Stimulated activated CD8-positive, alpha-beta memory T cell treated with anti-CD3 and anti-CD28 coated beads, Interleukin-12 subunit alpha, Interleukin-12 subunit beta, amount 100 ng/mL, for 24 hours (primary cell): ENCODE data around the gene TRHDE.
"Not testable (repeated sequence)": the region's sequence is repeated elsewhere in the genome, so short reads cannot be mapped to it uniquely, and the experiment has no call there.

Source experiments
- DNase-seq: peaks from one replicate; pipeline ENCODE4 v3.0.0-alpha.2; 2020; ENCODE audit errors: extremely low read depth

TRHDE gene

DNA sequence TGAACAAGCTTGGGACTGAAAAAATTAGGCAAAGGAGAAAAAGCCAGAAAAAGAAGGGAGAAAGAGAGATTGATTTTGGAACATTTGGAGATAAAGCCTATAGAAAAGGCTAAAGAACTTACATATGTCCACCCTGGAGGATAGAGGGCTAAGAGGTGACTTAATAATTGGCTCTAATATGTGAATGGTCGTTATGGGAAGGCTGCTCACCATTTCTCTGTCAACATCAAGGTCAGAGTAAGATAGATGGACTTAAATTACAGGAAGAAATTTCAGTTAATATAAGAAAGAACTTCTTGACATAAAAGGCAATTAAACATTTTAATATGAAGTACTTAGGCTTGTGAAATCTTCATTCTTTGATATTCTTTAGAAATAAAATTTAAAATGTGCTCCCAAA, 238.6 kb downstream of the TRHDE start:
- no peak for DNase-seq

DNA sequence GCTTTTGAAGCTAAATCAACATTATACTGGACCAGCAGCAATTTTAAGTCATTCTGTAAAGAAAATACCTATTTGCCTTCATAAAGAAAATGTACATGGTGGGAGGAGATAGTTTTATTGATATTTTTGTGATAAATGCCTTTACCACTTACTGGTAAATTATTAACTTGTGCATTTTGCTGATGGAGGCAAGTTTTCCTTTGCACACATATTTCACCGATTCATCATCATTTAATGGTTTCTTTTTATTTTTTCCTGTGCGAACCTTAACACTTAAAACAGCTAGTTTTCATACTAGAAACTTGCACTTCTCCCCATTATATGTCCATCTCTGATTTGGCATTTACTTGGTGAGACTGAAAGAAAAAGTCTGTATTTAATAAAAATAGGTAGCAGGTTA, 239.3 kb downstream of the TRHDE start:
- DNase-seq = no peak

DNA sequence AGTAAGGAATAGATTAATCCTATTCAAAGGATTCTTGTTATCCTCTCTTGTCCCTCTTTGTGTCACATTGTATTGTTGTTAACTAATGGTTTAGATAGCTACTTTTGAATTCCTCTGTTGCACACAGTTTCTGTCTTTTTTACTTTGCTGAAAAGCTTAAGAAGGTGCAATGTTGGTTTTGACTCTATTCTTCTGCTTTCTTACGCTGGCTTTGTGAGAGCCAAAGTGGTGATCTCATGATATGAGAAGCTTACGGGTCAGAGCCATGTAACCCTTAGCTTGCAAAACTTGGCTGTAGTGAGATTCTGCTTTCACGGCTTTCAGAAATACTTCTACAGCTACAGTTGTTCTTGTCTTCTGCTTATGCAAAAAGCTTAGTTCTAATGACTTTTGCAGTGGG, 239.7 kb downstream of the TRHDE start:
- no peak for DNase-seq

DNA sequence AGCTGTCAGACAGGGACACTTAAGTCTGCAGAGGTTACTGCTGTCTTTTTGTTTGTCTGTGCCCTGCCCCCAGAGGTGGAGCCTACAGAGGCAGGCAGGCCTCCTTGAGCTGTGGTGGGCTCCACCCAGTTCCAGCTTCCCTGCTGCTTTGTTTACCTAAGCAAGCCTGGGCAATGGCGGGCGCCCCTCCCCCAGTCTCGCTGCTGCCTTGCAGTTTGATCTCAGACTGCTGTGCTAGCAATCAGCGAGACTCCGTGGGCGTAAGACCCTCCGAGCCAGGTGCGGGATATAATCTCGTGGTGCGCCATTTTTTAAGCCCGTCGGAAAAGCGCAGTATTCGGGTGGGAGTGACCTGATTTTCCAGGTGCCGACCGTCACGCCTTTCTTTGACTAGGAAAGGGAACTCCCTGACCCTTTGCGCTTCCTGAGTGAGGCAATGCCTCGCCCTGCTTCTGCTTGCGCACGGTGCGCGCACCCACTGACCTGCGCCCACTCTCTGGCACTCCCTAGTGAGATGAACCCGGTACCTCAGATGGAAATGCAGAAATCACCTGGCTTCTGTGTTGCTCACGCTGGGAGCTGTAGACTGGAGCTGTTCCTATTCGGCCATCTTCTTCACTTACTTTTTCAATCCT, 248.0 kb downstream of the TRHDE start:
- DNase-seq = not testable (repeated sequence)

DNA sequence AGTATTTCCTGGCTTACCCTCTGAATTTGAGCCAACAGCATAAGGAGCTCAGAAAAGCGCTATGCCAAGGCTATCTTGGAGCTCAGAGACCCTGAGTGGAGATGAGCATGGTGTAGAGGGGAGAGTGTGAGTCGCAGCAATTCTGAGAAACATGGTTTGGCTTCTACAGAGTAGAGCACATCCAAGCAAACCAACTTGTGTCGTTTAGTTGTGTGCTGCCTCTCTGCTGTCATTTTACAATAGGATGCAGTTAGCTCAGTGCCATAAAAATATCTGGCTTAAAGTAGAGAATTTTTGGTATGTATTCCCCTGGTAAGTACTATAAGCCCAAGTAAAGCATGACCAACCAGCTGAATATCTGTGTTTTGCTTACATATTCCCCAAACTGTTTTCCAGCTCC, 249.2 kb downstream of the TRHDE start:
- DNase-seq = no peak

GRCh38 chr12:72522411-72522810, 250.2 kb downstream of the TRHDE start:
- DNase-seq = no peak

DNA sequence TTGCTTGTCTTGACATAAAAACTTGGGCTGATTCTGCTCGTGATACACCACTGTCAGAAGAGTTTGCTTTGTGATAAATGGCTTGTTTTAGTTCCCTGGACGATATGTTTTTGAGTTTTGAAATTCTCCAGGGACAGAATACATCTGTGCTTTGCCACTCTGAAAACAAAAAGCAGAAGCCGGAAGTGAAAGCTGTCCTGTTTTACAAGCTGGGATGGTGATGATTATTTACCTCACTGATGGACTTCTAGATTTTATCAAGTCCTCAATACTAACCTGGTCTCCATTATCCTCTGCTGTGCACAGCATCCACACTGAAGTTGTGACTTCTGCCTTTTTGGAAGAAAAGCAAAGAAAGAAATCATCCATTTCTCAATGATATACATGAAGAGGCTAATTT, 251.6 kb downstream of the TRHDE start:
- no peak for DNase-seq

DNA sequence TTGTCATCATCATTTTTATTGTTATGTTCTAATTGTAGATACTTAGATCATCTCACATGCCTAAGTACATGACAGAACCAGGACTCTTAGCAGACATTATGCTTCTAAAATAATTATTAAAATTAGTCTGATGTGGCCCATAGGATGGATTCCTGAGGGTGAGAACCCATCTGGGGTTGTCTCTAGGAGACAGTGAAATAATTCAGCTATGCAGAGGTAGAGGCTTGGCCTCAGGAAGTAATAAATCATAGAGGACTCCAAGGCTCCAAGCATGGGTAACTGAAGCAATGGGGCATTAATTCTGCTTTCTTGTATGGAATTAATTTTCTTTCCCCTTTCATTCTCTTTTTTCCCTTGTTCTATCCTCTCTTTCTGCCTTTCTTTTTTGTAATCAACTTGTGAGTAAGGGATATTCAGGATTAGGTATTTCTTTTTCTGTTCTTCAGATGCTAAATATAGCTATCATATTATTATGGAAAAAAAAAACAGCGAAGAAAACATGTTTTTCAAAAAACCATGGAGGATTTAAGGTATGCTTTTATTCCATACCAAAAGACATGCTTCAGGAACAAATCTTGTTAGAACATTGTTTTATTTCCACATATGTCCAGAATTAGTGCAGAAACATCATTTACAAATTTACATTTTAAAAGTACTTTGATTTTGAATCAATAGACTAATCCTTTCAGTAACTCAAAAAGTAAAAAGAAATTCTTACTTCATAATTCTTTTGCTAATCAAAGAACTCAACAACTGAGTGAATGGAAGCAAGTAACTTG, 263.2 kb downstream of the TRHDE start:
- DNase-seq = no peak

GRCh38 chr12:72540811-72541210, 268.6 kb downstream of the TRHDE start:
- no peak for DNase-seq

GRCh38 chr12:72543777-72544467, 271.8 kb downstream of the TRHDE start:
- no peak for DNase-seq

GRCh38 chr12:72546106-72546505, 273.9 kb downstream of the TRHDE start:
- DNase-seq = no peak

DNA sequence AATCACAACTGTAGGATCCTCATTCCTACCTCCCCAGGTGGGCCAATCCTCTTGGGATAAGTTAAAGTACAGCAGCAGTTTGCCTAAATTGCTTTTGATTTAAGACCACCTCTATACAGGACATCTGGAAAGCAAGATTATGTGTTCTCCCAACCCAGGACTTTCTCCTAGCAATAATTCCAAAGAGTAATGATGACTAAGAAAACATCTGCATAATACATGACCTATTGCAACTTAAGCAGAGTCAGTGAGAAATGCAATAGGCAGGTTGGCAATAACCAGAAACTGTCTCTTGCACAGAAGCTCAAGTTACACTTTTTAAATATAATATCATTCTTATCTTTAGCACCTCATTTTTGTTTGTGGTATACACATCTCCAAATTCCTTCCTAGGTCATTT, 275.4 kb downstream of the TRHDE start:
- DNase-seq = no peak

- DNase-seq = no peak
Observed at GRCh38 chr12:72549184-72549583, 277.0 kb downstream of the TRHDE start.

DNA sequence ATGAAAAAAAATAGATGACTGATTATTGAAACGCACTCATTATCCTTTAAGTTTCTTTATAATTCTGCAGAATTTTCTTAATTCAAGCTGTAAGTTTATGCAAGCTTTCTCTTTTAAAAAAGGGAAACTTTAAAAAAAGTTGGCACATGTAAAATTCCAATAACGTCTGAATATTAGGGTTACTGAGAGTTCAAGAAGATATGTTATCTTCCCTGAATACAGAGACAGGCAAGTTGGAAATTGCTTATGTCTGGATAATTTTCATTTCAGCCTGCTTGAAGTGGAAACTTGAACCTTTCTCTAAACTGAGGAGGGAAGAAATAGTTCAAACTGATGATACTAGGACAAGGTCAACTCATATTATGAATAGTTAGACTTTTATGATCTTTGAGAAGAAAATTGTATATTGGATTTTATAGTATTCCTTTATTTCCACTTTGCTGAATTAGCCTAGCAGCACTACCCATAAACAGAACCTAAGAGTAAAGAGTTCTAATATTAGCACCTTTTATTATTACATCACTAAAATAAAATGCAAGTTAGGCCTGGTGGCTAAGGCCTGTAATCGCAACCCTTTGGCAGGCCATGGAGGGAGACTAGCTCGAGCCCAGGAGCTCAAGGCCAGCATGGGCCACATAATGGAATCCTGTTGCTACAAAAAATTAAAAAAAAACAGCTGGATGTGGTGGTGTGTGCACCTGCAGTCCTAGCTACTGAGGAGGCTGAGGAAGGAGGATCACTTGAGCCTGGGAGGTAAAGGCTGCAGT, 288.0 kb downstream of the TRHDE start:
- no peak for DNase-seq

- DNase-seq = no peak
Observed at GRCh38 chr12:72570601-72571000, 298.4 kb downstream of the TRHDE start.

DNA sequence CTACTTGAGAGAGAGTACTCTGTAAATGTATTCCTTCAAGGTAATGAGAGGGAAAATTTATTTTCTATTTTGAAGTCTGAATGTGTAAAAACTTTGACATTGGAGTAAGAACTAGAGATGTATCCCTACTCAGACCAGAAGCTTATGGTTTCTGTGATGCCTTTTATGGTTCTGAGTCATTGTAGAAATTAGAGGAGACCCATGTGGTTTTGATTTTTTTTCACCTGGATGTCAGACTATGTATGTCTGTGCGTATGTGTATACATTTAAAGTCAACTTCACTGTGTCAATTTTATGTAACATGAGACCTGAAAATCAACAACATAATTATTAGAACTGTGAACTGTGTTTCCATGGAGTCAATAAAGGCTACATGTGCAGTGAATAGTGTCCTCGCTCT, 302.0 kb downstream of the TRHDE start:
- DNase-seq = no peak

- no peak for DNase-seq
Observed at GRCh38 chr12:72578327-72578726, 306.2 kb downstream of the TRHDE start.

DNA sequence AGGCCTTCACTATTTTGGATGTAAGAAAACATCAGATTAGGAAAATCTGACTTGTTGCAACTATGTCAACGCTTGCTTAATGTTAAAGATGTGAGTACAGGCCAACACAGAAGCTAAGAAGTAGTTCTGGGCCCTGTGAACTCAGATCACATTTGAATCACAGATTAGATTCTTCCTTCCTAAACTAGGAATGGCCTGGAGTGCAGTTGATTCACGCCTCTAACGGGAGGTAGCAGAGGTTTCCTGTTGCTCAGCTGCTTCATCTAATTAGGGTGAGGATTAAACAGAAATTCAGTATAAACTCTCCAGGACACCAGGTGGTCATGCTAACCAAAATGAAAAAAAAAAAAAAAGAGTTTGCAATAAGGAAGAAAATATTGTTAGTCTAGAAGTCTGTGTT, 314.3 kb downstream of the TRHDE start:
- DNase-seq = no peak

DNA sequence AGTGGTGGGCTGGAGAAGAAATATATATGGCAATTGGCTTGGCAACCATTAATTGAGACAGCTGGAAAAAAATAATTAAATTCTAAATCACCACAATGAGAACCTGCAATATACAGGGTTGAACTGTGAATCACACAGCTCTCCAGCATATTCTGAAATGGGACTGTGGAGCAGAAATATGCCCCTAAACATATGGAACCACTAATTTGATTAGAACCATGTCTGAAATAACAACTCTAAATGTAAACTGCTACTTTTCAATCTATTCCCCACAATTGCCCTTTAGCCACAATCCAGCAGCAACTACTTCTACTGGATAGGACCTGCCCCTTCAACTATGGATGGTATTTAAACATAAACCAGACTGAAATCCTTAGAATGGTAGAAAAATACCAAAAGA, 330.4 kb downstream of the TRHDE start:
- no peak for DNase-seq

DNA sequence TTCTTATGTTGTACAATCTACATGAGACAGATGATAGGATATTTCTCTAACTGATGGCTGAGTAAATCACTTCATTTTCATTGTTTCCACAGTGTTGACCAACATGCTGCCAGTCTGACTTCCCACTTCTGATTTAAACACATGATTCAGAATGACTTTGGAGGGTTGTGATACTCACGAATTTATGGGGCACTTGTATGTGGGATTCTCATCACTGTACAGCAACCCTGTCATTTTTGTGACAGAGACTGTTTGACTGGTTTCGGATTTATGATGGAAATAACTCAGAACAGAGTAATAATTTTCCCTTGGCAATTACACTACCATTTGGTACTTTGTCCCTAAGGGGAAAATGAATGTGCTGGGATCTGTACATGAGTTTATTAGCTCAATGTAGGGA, 333.8 kb downstream of the TRHDE start:
- no peak for DNase-seq

GRCh38 chr12:72610342-72610741, 338.2 kb downstream of the TRHDE start:
- no peak for DNase-seq

GRCh38 chr12:72610854-72611358, 338.7 kb downstream of the TRHDE start:
- DNase-seq = no peak
